Measurements from ENCODE around the gene PREX1. TPM values are rescaled to one million over a fixed set of nuclear protein-coding genes. Genes with fewer than 3 reads are reported as not detected.

Gene PREX1
- total and polyA plus RNA-seq, 2 experiments from 2014 or later, result 2.4 to 10.3 TPM

DNA sequence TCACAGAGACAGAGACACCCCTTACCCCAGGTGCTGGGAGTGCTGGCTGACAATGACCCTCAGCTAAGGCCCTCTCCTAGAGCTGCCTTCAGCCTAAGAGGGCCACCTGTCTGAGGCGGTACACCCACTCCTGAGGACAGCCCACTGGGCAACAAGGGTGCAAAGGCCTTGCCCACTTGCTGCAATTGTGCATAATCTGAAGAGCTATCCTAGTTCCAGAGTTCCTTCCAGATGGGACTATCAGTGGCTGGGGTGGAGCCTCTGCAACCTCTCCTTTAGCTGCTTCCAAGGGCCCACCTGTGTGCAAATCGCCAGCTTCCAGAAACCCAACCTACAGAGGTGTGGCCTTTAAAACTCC is 87.5 kb downstream of the PREX1 start (continued):
- no peak for TF ChIP-seq STAT1 (IDR thresholded peaks at IDR 0.05; ENCODE audit: unreplicated experiment)
- TF ChIP-seq JUNB (IDR thresholded peaks at IDR 0.05; ENCODE audit: unreplicated experiment), result no peak
- no peak for TF ChIP-seq ZNF114 (CRISPR knock-in tag; IDR thresholded peaks at IDR 0.05)
- TF ChIP-seq POLR2AphosphoS5 (IDR thresholded peaks at IDR 0.05; ENCODE audit: low read depth), result no peak
- TF ChIP-seq CTCF (conservative IDR thresholded peaks at IDR 0.05; ENCODE audit: low read depth in 2 of 2), result no peak
- no peak for TF ChIP-seq CREB1 (CRISPR knock-in tag; IDR thresholded peaks at IDR 0.05; ENCODE audit: low read depth)
- TF ChIP-seq NANOG (IDR thresholded peaks at IDR 0.05; ENCODE audit: borderline replicate concordance), result no peak
- no peak for TF ChIP-seq EZH2phosphoT487 (IDR thresholded peaks at IDR 0.05; ENCODE audit: unreplicated experiment)

DNA sequence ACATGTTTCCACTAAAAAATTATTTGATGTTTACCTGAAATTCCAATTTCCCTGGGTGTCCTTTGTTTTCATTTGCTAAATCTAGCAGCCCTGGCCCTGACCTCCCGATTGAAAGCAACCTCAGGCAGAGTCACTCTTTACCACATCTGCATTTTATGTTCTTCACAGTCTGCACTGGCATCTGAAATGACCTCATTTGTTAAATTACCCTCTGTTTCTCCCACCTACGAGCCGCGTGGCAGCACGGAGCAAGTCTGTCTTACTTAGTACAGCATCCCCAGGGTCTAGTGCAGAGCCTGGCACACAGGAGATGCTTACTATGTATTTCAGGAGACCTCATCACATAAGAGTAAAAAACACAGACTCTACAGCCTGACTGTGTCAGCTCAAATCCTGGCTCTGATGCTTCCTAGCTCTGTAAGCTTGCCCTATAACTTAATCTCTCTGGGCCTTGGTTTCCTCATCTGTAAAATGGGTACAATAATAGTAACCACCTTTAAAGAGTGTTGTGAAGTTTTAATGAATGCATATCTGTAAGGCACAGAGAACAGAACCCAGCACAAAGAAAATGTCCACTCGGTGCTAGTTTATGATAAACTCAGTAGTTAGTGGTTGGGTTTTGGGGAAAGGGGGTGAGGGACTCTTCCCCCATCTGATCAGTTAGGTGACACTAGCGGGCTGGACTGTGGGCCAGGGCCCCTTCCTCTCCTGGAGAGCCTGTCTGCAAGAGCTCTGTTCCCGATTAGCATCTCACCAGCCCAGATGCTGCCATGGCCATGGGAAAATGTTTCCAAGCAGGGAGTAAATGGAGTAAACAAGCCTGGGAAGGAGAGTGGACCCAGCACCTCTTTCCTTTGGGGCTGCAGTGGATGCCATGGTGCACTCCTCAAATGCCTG is 88.2 kb downstream of the PREX1 start:
- Histone ChIP-seq H3K27me3 (ENCODE audit: insufficient read depth) (no peaks in the 10 kb centered on the region), H3K4me2 (no peak overlapping the region), H3K27ac (ENCODE audit: low read depth) (no peak overlapping the region), H3K36me3 (ENCODE audit: insufficient read depth) (no peaks in the 10 kb centered on the region), H2AFZ (no peak overlapping the region), H3F3A (replicated peaks; ENCODE audit: low read depth) (no peaks in the 10 kb centered on the region), H3K4me3 (no peak overlapping the region), H3K4me1 (ENCODE audit: insufficient read depth) (no peaks in the 10 kb centered on the region), H3K9me2 (ENCODE audit: insufficient read depth) (no peaks in the 10 kb centered on the region), H3K79me2 (replicated peaks; ENCODE audit: insufficient read depth) (no peaks in the 10 kb centered on the region), H4K20me1 (replicated peaks; ENCODE audit: insufficient read depth) (no peaks in the 10 kb centered on the region)
- Mint-ChIP-seq H3K27ac (no peak overlapping the region), H3K9me3 (no peaks in the 10 kb centered on the region), H3K36me3 (ENCODE audit: low read depth) (peaks cover 3% of the 10 kb centered on the region; the same call in 2 of the 3 replicates), H3K4me3 (no peak overlapping the region), H3K27me3 (ENCODE audit: insufficient read depth, low read depth, poor library complexity) (peaks cover 13% of the 10 kb centered on the region), H3K4me1 (peaks cover 8% of the 10 kb centered on the region)
- no peak for DNase-seq (ENCODE audit: low spot score)
- no peak for ATAC-seq
- TF ChIP-seq NANOG (IDR thresholded peaks at IDR 0.05; ENCODE audit: borderline replicate concordance) (no peak), POLR2AphosphoS5 (IDR thresholded peaks at IDR 0.05; ENCODE audit: low read depth) (no peak), EZH2phosphoT487 (IDR thresholded peaks at IDR 0.05; ENCODE audit: unreplicated experiment) (no peak), ZNF114 (CRISPR knock-in tag; IDR thresholded peaks at IDR 0.05) (no peak), ZNF331 (CRISPR knock-in tag; IDR thresholded peaks at IDR 0.05; ENCODE audit: low read depth) (no peak), STAT1 (IDR thresholded peaks at IDR 0.05; ENCODE audit: unreplicated experiment) (no peak), JUNB (IDR thresholded peaks at IDR 0.05; ENCODE audit: unreplicated experiment) (no peak), EZH2 (IDR thresholded peaks at IDR 0.05; ENCODE audit: low read depth, unreplicated experiment) (no peak), CTCF (conservative IDR thresholded peaks at IDR 0.05; ENCODE audit: low read depth in 2 of 2) (no peak)
- TF ChIP-seq, protein P1, sequence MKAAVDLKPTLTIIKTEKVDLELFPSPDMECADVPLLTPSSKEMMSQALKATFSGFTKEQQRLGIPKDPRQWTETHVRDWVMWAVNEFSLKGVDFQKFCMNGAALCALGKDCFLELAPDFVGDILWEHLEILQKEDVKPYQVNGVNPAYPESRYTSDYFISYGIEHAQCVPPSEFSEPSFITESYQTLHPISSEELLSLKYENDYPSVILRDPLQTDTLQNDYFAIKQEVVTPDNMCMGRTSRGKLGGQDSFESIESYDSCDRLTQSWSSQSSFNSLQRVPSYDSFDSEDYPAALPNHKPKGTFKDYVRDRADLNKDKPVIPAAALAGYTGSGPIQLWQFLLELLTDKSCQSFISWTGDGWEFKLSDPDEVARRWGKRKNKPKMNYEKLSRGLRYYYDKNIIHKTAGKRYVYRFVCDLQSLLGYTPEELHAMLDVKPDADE (IDR thresholded peaks at IDR 0.05), result no peak
- TF ChIP-seq, protein P2, sequence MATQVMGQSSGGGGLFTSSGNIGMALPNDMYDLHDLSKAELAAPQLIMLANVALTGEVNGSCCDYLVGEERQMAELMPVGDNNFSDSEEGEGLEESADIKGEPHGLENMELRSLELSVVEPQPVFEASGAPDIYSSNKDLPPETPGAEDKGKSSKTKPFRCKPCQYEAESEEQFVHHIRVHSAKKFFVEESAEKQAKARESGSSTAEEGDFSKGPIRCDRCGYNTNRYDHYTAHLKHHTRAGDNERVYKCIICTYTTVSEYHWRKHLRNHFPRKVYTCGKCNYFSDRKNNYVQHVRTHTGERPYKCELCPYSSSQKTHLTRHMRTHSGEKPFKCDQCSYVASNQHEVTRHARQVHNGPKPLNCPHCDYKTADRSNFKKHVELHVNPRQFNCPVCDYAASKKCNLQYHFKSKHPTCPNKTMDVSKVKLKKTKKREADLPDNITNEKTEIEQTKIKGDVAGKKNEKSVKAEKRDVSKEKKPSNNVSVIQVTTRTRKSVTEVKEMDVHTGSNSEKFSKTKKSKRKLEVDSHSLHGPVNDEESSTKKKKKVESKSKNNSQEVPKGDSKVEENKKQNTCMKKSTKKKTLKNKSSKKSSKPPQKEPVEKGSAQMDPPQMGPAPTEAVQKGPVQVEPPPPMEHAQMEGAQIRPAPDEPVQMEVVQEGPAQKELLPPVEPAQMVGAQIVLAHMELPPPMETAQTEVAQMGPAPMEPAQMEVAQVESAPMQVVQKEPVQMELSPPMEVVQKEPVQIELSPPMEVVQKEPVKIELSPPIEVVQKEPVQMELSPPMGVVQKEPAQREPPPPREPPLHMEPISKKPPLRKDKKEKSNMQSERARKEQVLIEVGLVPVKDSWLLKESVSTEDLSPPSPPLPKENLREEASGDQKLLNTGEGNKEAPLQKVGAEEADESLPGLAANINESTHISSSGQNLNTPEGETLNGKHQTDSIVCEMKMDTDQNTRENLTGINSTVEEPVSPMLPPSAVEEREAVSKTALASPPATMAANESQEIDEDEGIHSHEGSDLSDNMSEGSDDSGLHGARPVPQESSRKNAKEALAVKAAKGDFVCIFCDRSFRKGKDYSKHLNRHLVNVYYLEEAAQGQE (IDR thresholded peaks at IDR 0.05; ENCODE audit: unreplicated experiment), result no peak
